Measurements from ENCODE around the gene DRD2.
A peak's percentile ranks its signal among the peaks of the same experiment; 100 is the strongest.

The DRD2 gene

GRCh38 chr11:113473983-113474361 lies 1.2 kb downstream of the DRD2 start:
- H3K4me3 ChIP-seq (ENCODE audit: low read depth, low read length) = no peak overlapping the region
- no peaks in the 10 kb centered on the region for H3K9me3 ChIP-seq (ENCODE audit: control insufficient read depth, insufficient read depth, low read depth, low read length)
- TF ChIP-seq ZNF274 (IDR thresholded peaks at IDR 0.05; ENCODE audit: low read length) (no peak), ZNF274 (tag by site-specific recombination; IDR thresholded peaks at IDR 0.05; ENCODE audit: borderline replicate concordance) (no peak), ZNF555 (tag by site-specific recombination; conservative IDR thresholded peaks at IDR 0.05) (no peak), ZBTB6 (tag by site-specific recombination; IDR thresholded peaks at IDR 0.05) (peak; percentile 26; the same call in 1 of the 2 replicates), ZNF433 (tag by site-specific recombination; IDR thresholded peaks at IDR 0.05; ENCODE audit: low read depth) (no peak), ZNF248 (tag by site-specific recombination; IDR thresholded peaks at IDR 0.05) (no peak), ZNF776 (tag by site-specific recombination; IDR thresholded peaks at IDR 0.05; ENCODE audit: borderline replicate concordance) (no peak), ZSCAN18 (tag by site-specific recombination; IDR thresholded peaks at IDR 0.05) (no peak), ZNF544 (tag by site-specific recombination; IDR thresholded peaks at IDR 0.05) (no peak)
- no peaks in the 10 kb centered on the region for H3K4me1 ChIP-seq (ENCODE audit: control insufficient read depth, insufficient read depth, low read length)
- ChIA-PET POLR2A (no interaction called here), CTCF (interaction anchor here (0.7 to 1.2 kb wide), 2 partner anchors 58 to 89 kb away, joined by 3 to 4 read pairs; no protein-coding TSS in a partner anchor)
- H3K27ac ChIP-seq (ENCODE audit: extremely low read depth, low read depth, low read length) = no peak overlapping the region
- H3K36me3 ChIP-seq (ENCODE audit: control insufficient read depth in 2 of 2, insufficient read depth in 1 of 2, low read length in 2 of 2) = no peaks in the 10 kb centered on the region

- no peak overlapping the region for H3K4me3 ChIP-seq (ENCODE audit: low read depth, low read length)
- H3K36me3 ChIP-seq (ENCODE audit: control insufficient read depth in 2 of 2, insufficient read depth in 1 of 2, low read length in 2 of 2) = no peaks in the 10 kb centered on the region
- CTCF ChIA-PET = no interaction called here
- H3K27ac ChIP-seq (ENCODE audit: extremely low read depth, low read depth, low read length) = no peak overlapping the region
- TF ChIP-seq ZNF23 (tag by site-specific recombination; IDR thresholded peaks at IDR 0.05; ENCODE audit: borderline replicate concordance) (no peak), ZNF18 (tag by site-specific recombination; IDR thresholded peaks at IDR 0.05) (no peak), PBX3 (CRISPR knock-in tag; IDR thresholded peaks at IDR 0.05) (no peak), ZBTB26 (tag by site-specific recombination; optimal IDR thresholded peaks at IDR 0.05) (no peak), ZNF514 (tag by site-specific recombination; IDR thresholded peaks at IDR 0.05) (no peak), ZNF518A (tag by site-specific recombination; conservative IDR thresholded peaks at IDR 0.05; ENCODE audit: low read depth) (no peak), ZNF112 (tag by site-specific recombination; IDR thresholded peaks at IDR 0.05) (no peak), ZNF639 (tag by site-specific recombination; IDR thresholded peaks at IDR 0.05) (no peak)
- H3K4me1 ChIP-seq (ENCODE audit: control insufficient read depth, insufficient read depth, low read length) = no peaks in the 10 kb centered on the region
- no peaks in the 10 kb centered on the region for H3K9me3 ChIP-seq (ENCODE audit: control insufficient read depth, insufficient read depth, low read depth, low read length)
- POLR2A ChIA-PET = no interaction called here
Observed at GRCh38 chr11:113472471-113472870, 2.7 kb downstream of the DRD2 start.

Data from HEK293 (cell line).